Astrocyte (in vitro differentiated cells and primary cell): ENCODE measurements around the gene TP53RK. TPM values are rescaled to one million over a fixed set of nuclear protein-coding genes. Genes with fewer than 3 reads are reported as not detected.

Source experiments
- DNase-seq: peaks from one replicate; pipeline ENCODE4 v3.0.0-alpha.2; 2010; ENCODE audit warnings: low read depth
- FAIRE-seq: peaks from 2 replicates; lab custom pipeline; 2011; peaks lifted over from hg19 to GRCh38; lab: Jason Lieb, UNC
- H2AFZ ChIP-seq: 2 replicates; pipeline ENCODE4 v1.6.0; 2012; ENCODE audit warnings: low read depth, low read length, inconsistent platforms
- H3K27ac ChIP-seq: 2 replicates; pipeline ENCODE4 v1.5.1; 2011; ENCODE audit warnings: low read depth, low read length, inconsistent platforms
- H3K27me3 ChIP-seq: 2 replicates; pipeline ENCODE4 v1.6.0; 2011; ENCODE audit warnings: low read length, inconsistent platforms; ENCODE audit not compliant: insufficient read depth
- H3K36me3 ChIP-seq: 2 replicates; pipeline ENCODE4 v1.5.1; 2011; ENCODE audit warnings: low read length, inconsistent platforms; ENCODE audit not compliant: insufficient read depth
- H3K4me1 ChIP-seq: 2 replicates; pipeline ENCODE4 v1.5.1; 2011; ENCODE audit warnings: low read length, inconsistent platforms; ENCODE audit not compliant: insufficient read depth
- H3K4me2 ChIP-seq: 2 replicates; pipeline ENCODE4 v1.6.0; 2012; ENCODE audit warnings: low read length, inconsistent platforms
- H3K4me3 ChIP-seq: 2 replicates; pipeline ENCODE4 v1.5.1; 2011; ENCODE audit warnings: low read depth, mild to moderate bottlenecking, low read length, inconsistent platforms; ENCODE audit not compliant: insufficient read depth
- H3K79me2 ChIP-seq: 2 replicates; pipeline ENCODE4 v1.6.0; 2012; ENCODE audit warnings: mild to moderate bottlenecking, low read length, inconsistent platforms; ENCODE audit not compliant: insufficient read depth
- H3K9ac ChIP-seq: 2 replicates; pipeline ENCODE4 v1.6.0; 2012; ENCODE audit warnings: mild to moderate bottlenecking, low read length, inconsistent platforms
- H3K9me3 ChIP-seq: 2 replicates; pipeline ENCODE4 v1.5.1; 2012; ENCODE audit warnings: low read depth, mild to moderate bottlenecking, low read length, inconsistent platforms; ENCODE audit not compliant: insufficient read depth
- H4K20me1 ChIP-seq: 2 replicates; pipeline ENCODE4 v1.6.0; 2012; ENCODE audit warnings: low read length, inconsistent platforms; ENCODE audit not compliant: insufficient read depth
- H3K27ac Mint-ChIP-seq: one replicate; pipeline ENCODE4 v1.8.0; 2021; ENCODE audit warnings: mild to moderate bottlenecking, mixed read lengths; ENCODE audit not compliant: unreplicated experiment
- H3K27me3 Mint-ChIP-seq: one replicate; pipeline ENCODE4 v1.8.0; 2021; ENCODE audit warnings: low read depth, mixed read lengths; ENCODE audit not compliant: unreplicated experiment
- H3K36me3 Mint-ChIP-seq: one replicate; pipeline ENCODE4 v1.8.0; 2021; ENCODE audit warnings: low read depth, mixed read lengths; ENCODE audit not compliant: unreplicated experiment
- H3K4me1 Mint-ChIP-seq: one replicate; pipeline ENCODE4 v1.8.0; 2021; ENCODE audit warnings: low read depth, mixed read lengths; ENCODE audit not compliant: unreplicated experiment
- H3K4me3 Mint-ChIP-seq: one replicate; pipeline ENCODE4 v1.8.0; 2021; ENCODE audit warnings: mild to moderate bottlenecking, moderate library complexity, mixed read lengths; ENCODE audit not compliant: unreplicated experiment
- H3K9me3 Mint-ChIP-seq: one replicate; pipeline ENCODE4 v1.8.0; 2021; ENCODE audit warnings: mild to moderate bottlenecking, mixed read lengths; ENCODE audit not compliant: unreplicated experiment
- CTCF ChIP-seq: IDR thresholded peaks from 2 replicates; pipeline ENCODE4 v1.5.1; 2011; ENCODE audit warnings: low read depth, mild to moderate bottlenecking, inconsistent platforms, low read length, moderate library complexity; ENCODE audit not compliant: insufficient read depth
- EZH2 ChIP-seq: IDR thresholded peaks from 2 replicates; pipeline ENCODE4 v1.6.1; 2012; ENCODE audit warnings: mild to moderate bottlenecking, low read length, inconsistent platforms; ENCODE audit not compliant: insufficient read depth
- total RNA-seq: library from RNA; stranded (reverse); gene quantifications from 2 replicates; pipeline ENCODE4 v1.2.1, GENCODE V29; 2021

TP53RK gene
- total RNA-seq, 1 donor from 2014 or later: 16.0 TPM

- TF ChIP-seq CTCF (no peak), EZH2 (no peak)
- Histone ChIP-seq H3K79me2 (no peaks in the 10 kb centered on the region), H3K4me3 (no peak overlapping the region), H3K4me1 (no peaks in the 10 kb centered on the region), H3K27me3 (no peaks in the 10 kb centered on the region), H3K9me3 (no peaks in the 10 kb centered on the region), H3K27ac (no peak overlapping the region), H3K9ac (no peak overlapping the region), H3K36me3 (no peaks in the 10 kb centered on the region), H4K20me1 (no peaks in the 10 kb centered on the region), H3K4me2 (no peak overlapping the region), H2AFZ (no peak overlapping the region)
- peaks cover 4% of the 10 kb centered on the region for H3K36me3 Mint-ChIP-seq
- peaks cover 1% of the 10 kb centered on the region for H3K4me1 Mint-ChIP-seq
- FAIRE-seq (no peak), DNase-seq (no peak)
- peaks cover 16% of the 10 kb centered on the region for H3K27me3 Mint-ChIP-seq
- H3K4me3 Mint-ChIP-seq: no peak overlapping the region
- no peak overlapping the region for H3K27ac Mint-ChIP-seq
- H3K9me3 Mint-ChIP-seq: peaks cover 1% of the 10 kb centered on the region
Observed at GRCh38 chr20:46640536-46641311, 48.5 kb downstream of the TP53RK start.

- Histone ChIP-seq H3K9me3 (no peaks in the 10 kb centered on the region), H3K4me2 (no peak overlapping the region), H3K27me3 (no peaks in the 10 kb centered on the region), H3K27ac (no peak overlapping the region), H3K36me3 (no peaks in the 10 kb centered on the region), H3K4me1 (no peaks in the 10 kb centered on the region), H3K9ac (no peak overlapping the region), H3K4me3 (no peak overlapping the region), H2AFZ (no peak overlapping the region), H3K79me2 (no peaks in the 10 kb centered on the region), H4K20me1 (no peaks in the 10 kb centered on the region)
- H3K27ac Mint-ChIP-seq: no peak overlapping the region
- peaks cover 4% of the 10 kb centered on the region for H3K36me3 Mint-ChIP-seq
- H3K4me1 Mint-ChIP-seq: peaks cover 1% of the 10 kb centered on the region
- FAIRE-seq (no peak), DNase-seq (no peak)
- TF ChIP-seq EZH2: no peak
- TF ChIP-seq CTCF: no peak
- H3K27me3 Mint-ChIP-seq: peaks cover 13% of the 10 kb centered on the region
- peaks cover 5% of the 10 kb centered on the region for H3K9me3 Mint-ChIP-seq
- H3K4me3 Mint-ChIP-seq: no peak overlapping the region
Observed at GRCh38 chr20:46640044-46640443, 49.2 kb downstream of the TP53RK start.

- Histone ChIP-seq H2AFZ (no peak overlapping the region), H3K9me3 (no peaks in the 10 kb centered on the region), H3K4me3 (no peak overlapping the region), H3K4me2 (no peak overlapping the region), H3K4me1 (no peaks in the 10 kb centered on the region), H3K9ac (no peak overlapping the region), H3K36me3 (no peaks in the 10 kb centered on the region), H3K27me3 (no peaks in the 10 kb centered on the region), H3K79me2 (no peaks in the 10 kb centered on the region), H3K27ac (no peak overlapping the region), H4K20me1 (no peaks in the 10 kb centered on the region)
- H3K9me3 Mint-ChIP-seq: peaks cover 10% of the 10 kb centered on the region
- no peak overlapping the region for H3K27ac Mint-ChIP-seq
- no peak for DNase-seq
- H3K4me3 Mint-ChIP-seq: no peak overlapping the region
- FAIRE-seq: no peak
- H3K36me3 Mint-ChIP-seq: peaks cover 4% of the 10 kb centered on the region
- peaks cover 1% of the 10 kb centered on the region for H3K4me1 Mint-ChIP-seq
- peaks cover 15% of the 10 kb centered on the region for H3K27me3 Mint-ChIP-seq
- TF ChIP-seq CTCF: no peak
- TF ChIP-seq EZH2: no peak
Observed at GRCh38 chr20:46639587-46639986, 49.7 kb downstream of the TP53RK start.
